ENCODE measurements around the gene RASSF8. TPM values are rescaled to one million over a fixed set of nuclear protein-coding genes. Genes with fewer than 3 reads are reported as not detected.

Gene RASSF8
- total RNA-seq, 1 donor from 2014 or later = 60.6 TPM

GRCh38 chr12:25993901-25994651 lies 35.6 kb downstream of the RASSF8 start:
- no peak for TF ChIP-seq CTCF (IDR thresholded peaks at IDR 0.05; ENCODE audit: unreplicated experiment)
- Mint-ChIP-seq H3K4me1 (peaks cover 53% of the 10 kb centered on the region), H3K4me3 (no peak overlapping the region), H3K9me3 (no peaks in the 10 kb centered on the region), H3K36me3 (peaks cover 2% of the 10 kb centered on the region), H3K27me3 (ENCODE audit: low read depth) (no peaks in the 10 kb centered on the region), H3K27ac (no peak overlapping the region)
- no peak for DNase-seq (ENCODE audit: low spot score in 2 of 2, unreplicated experiment in 2 of 2)

- Mint-ChIP-seq H3K27me3 (ENCODE audit: low read depth) (no peaks in the 10 kb centered on the region), H3K4me3 (no peak overlapping the region), H3K9me3 (no peaks in the 10 kb centered on the region), H3K36me3 (peaks cover 2% of the 10 kb centered on the region), H3K27ac (no peak overlapping the region), H3K4me1 (peaks cover 52% of the 10 kb centered on the region)
- no peak for TF ChIP-seq CTCF (IDR thresholded peaks at IDR 0.05; ENCODE audit: unreplicated experiment)
- no peak for DNase-seq (ENCODE audit: low spot score in 2 of 2, unreplicated experiment in 2 of 2)
Observed at GRCh38 chr12:25994901-25995625, 36.6 kb downstream of the RASSF8 start.

GRCh38 chr12:25995906-25996305 lies 37.4 kb downstream of the RASSF8 start:
- peaks cover 52% of the 10 kb centered on the region for H3K4me1 Mint-ChIP-seq
- H3K27ac Mint-ChIP-seq = no peak overlapping the region
- no peaks in the 10 kb centered on the region for H3K27me3 Mint-ChIP-seq (ENCODE audit: low read depth)
- TF ChIP-seq CTCF (IDR thresholded peaks at IDR 0.05; ENCODE audit: unreplicated experiment) = no peak
- H3K4me3 Mint-ChIP-seq = no peak overlapping the region
- peaks cover 2% of the 10 kb centered on the region for H3K36me3 Mint-ChIP-seq
- H3K9me3 Mint-ChIP-seq = no peaks in the 10 kb centered on the region
- no peak for DNase-seq (ENCODE audit: low spot score in 2 of 2, unreplicated experiment in 2 of 2)

- Mint-ChIP-seq H3K4me1 (peaks cover 52% of the 10 kb centered on the region), H3K27me3 (ENCODE audit: low read depth) (no peaks in the 10 kb centered on the region), H3K9me3 (no peaks in the 10 kb centered on the region), H3K36me3 (peaks cover 2% of the 10 kb centered on the region), H3K27ac (no peak overlapping the region), H3K4me3 (no peak overlapping the region)
- no peak for TF ChIP-seq CTCF (IDR thresholded peaks at IDR 0.05; ENCODE audit: unreplicated experiment)
- no peak for DNase-seq (ENCODE audit: low spot score in 2 of 2, unreplicated experiment in 2 of 2)
Observed at GRCh38 chr12:25996677-25997076, 38.2 kb downstream of the RASSF8 start.

GRCh38 chr12:25997201-25997963 lies 38.9 kb downstream of the RASSF8 start:
- Mint-ChIP-seq H3K4me1 (peaks cover 46% of the 10 kb centered on the region), H3K36me3 (peaks cover 2% of the 10 kb centered on the region), H3K27me3 (ENCODE audit: low read depth) (no peaks in the 10 kb centered on the region), H3K9me3 (no peaks in the 10 kb centered on the region), H3K4me3 (no peak overlapping the region), H3K27ac (peak overlapping the region; percentile 71)
- TF ChIP-seq CTCF (IDR thresholded peaks at IDR 0.05; ENCODE audit: unreplicated experiment) = no peak
- no peak for DNase-seq (ENCODE audit: low spot score in 2 of 2, unreplicated experiment in 2 of 2)

Data from mesothelial cell of epicardium (in vitro differentiated cells).